ENCODE measurements around the gene LRCH1.

DNA sequence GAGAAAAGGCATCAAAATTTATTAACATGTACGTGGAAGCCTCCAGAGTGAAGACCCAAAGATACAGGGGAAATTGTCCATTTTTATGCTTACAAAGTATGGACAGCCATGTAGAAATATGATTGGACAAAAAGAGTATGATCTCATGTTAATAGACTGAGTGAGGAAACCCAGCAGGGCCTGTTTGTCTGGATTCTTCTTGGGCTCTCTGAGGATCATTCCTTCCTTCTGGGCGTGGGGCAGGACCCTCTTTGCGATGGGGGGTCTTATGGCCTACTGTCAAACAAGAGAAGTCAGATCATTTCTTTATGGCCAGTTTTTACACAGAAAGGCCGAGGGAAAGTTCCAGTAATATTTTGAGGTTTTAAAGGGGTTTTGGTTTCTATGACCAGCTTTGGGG, 133.2 kb downstream of the LRCH1 start:
- TF ChIP-seq POLR2A (IDR thresholded peaks at IDR 0.05; ENCODE audit: low read length) (no peak), GATA1 (IDR thresholded peaks at IDR 0.05; ENCODE audit: low read depth, low read length) (no peak)

Measured in erythroblast (primary cell).